GM18858 (cell line): Measurements from ENCODE around the gene YY1AP1.
"Not testable (repeated sequence)": the region's sequence is repeated elsewhere in the genome, so short reads cannot be mapped to it uniquely, and the experiment has no call there.

Experiments used
- ATAC-seq: cut with Tn5 transposase; IDR thresholded peaks from one replicate; pipeline ENCODE4 v1.9.1; 2021; ENCODE audit not compliant: unreplicated experiment

The YY1AP1 gene

GRCh38 chr1:155695608-155696007, 7.0 kb upstream of the YY1AP1 start:
- no peak for ATAC-seq

- ATAC-seq, result no peak
Observed at GRCh38 chr1:155695072-155695471, 6.5 kb upstream of the YY1AP1 start.

- no peak for ATAC-seq
Observed at GRCh38 chr1:155694167-155694566, 5.6 kb upstream of the YY1AP1 start.

- ATAC-seq, result no peak
Observed at GRCh38 chr1:155691992-155692528, 3.5 kb upstream of the YY1AP1 start.

GRCh38 chr1:155689081-155689607, 570 bp upstream of the YY1AP1 start, which contains the start of gene DAP3:
DAP3 (plus strand) TSS chr1:155689091; CDS start chr1:155709780, 20,689 bp downstream.
- not testable (repeated sequence) for ATAC-seq

- ATAC-seq, result peak; percentile 9
Observed at GRCh38 chr1:155687705-155688323, 760 bp downstream of the YY1AP1 start.

- ATAC-seq, result no peak
Observed at GRCh38 chr1:155681776-155682175, 6.8 kb downstream of the YY1AP1 start.

- ATAC-seq, result no peak
Observed at GRCh38 chr1:155680531-155680930, 8.0 kb downstream of the YY1AP1 start.

- not testable (repeated sequence) for ATAC-seq
Observed at GRCh38 chr1:155678992-155679391, 9.6 kb downstream of the YY1AP1 start.

- ATAC-seq, result no peak
Observed at GRCh38 chr1:155678027-155678426, 10.5 kb downstream of the YY1AP1 start.

- no peak for ATAC-seq
Observed at GRCh38 chr1:155673003-155673402, 15.6 kb downstream of the YY1AP1 start.

GRCh38 chr1:155671750-155672149, 16.8 kb downstream of the YY1AP1 start:
- no peak for ATAC-seq

- no peak for ATAC-seq
Observed at GRCh38 chr1:155669233-155670162, 19.1 kb downstream of the YY1AP1 start.

- ATAC-seq, result not testable (repeated sequence)
Observed at GRCh38 chr1:155661239-155661638, 27.3 kb downstream of the YY1AP1 start.

GRCh38 chr1:155657463-155657862, 31.1 kb downstream of the YY1AP1 start:
- ATAC-seq, result no peak

- no peak for ATAC-seq
Observed at GRCh38 chr1:155652951-155653350, 35.6 kb downstream of the YY1AP1 start.

- no peak for ATAC-seq
Observed at GRCh38 chr1:155651861-155652661, 36.5 kb downstream of the YY1AP1 start.

- ATAC-seq, result no peak
Observed at GRCh38 chr1:155650231-155650757, 38.3 kb downstream of the YY1AP1 start.

- ATAC-seq, result no peak
Observed at GRCh38 chr1:155649676-155650075, 38.9 kb downstream of the YY1AP1 start.
